Measurements from ENCODE around the gene STK35. TPM values are rescaled to one million over a fixed set of nuclear protein-coding genes. Genes with fewer than 3 reads are reported as not detected.

STK35 gene
- total and polyA plus RNA-seq, 4 experiments from 2014 or later = 5.9 to 19.3 (median 12.5) TPM

DNA sequence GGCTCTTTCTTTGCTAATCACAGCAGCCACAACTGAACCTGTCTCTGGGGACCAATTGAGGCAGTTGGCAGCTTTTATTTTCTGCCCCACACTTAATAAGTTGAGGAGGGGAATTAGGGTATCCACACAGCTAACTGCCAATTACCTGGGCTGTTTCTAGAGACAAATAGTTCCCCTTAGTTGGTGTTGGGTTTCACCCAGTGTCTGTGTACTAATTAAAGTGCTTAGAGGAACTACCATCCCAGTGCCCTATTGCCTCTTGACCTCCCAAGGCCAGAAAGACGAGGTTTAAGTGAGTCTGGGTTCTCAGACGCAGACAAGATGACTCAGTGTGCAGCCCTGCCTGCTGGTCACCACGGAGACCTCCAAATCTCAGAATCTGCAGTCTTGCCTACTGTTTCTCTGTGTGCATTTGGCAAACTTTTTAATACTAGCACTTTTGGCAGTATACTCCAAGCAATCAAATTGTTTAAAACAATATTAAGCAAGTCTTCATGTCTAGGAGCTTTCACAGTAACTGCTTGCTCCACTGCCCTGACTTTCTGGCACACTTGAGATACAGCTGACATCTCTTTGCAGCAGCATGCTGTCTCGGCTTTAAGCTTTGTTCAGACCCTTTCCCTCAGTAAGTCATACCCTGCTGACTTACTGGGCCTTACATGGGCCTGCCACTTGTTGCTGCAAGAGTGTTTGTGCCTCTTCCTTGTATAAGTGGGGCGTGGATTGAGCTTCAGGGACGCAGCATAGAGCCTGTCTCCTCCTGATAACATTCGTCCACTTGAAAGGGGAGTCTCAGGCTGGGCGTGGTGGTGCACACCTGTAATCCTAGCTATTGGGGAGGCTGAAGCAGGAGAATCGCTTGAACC is 31.9 kb downstream of the STK35 start:
- H3K9me3 ChIP-seq (ENCODE audit: control insufficient read depth in 1 of 2, low read length in 2 of 2) = no peaks in the 10 kb centered on the region
- intact Hi-C loops (cut with micrococcal nuclease) = no loop called here
- CTCF ChIA-PET (ENCODE audit: partially characterized antibody) = no interaction called here
- peaks cover 26 to 48% (median 41%) of the 10 kb centered on the region in 4 donors for H3K4me1 Mint-ChIP-seq
- H3K27ac Mint-ChIP-seq = peak overlapping the region in 4 of 7 donors; percentile 1 to 68 (median 48)
- no peaks in the 10 kb centered on the region for H3K36me3 ChIP-seq (ENCODE audit: insufficient read depth, low read length)
- H3K4me3 Mint-ChIP-seq = no peak overlapping the region
- no peaks in the 10 kb centered on the region for H3K27me3 ChIP-seq (ENCODE audit: insufficient read depth, low read length)
- no peak for DNase-seq
- H3K27ac ChIP-seq (ENCODE audit: low read depth, low read length) = no peak overlapping the region
- POLR2A ChIA-PET (ENCODE audit: partially characterized antibody) = no interaction called here
- H3K9me3 Mint-ChIP-seq = peaks cover 0 to 5% (median 0%) of the 10 kb centered on the region in 8 donors
- H3K27me3 Mint-ChIP-seq = no peaks in the 10 kb centered on the region
- peaks cover 9% of the 10 kb centered on the region for H3K4me1 ChIP-seq (ENCODE audit: insufficient read depth, low read length)
- peaks cover 0 to 5% of the 10 kb centered on the region in 2 donors for H3K36me3 Mint-ChIP-seq
- no peak overlapping the region for H3K4me3 ChIP-seq (ENCODE audit: low read length in 2 of 2)

GRCh38 chr20:2135013-2135412 is 33.4 kb downstream of the STK35 start:
- H3K36me3 Mint-ChIP-seq = peaks cover 0 to 9% of the 10 kb centered on the region in 2 donors
- Histone ChIP-seq H3K27me3 (ENCODE audit: insufficient read depth, low read length) (no peaks in the 10 kb centered on the region), H3K36me3 (ENCODE audit: insufficient read depth, low read length) (no peaks in the 10 kb centered on the region), H3K9me3 (ENCODE audit: control insufficient read depth in 1 of 2, low read length in 2 of 2) (no peaks in the 10 kb centered on the region), H3K4me3 (ENCODE audit: low read length in 2 of 2) (no peak overlapping the region), H3K4me1 (ENCODE audit: insufficient read depth, low read length) (peaks cover 5% of the 10 kb centered on the region), H3K27ac (ENCODE audit: low read depth, low read length) (no peak overlapping the region)
- ChIA-PET POLR2A (ENCODE audit: partially characterized antibody) (no interaction called here), CTCF (ENCODE audit: partially characterized antibody) (no interaction called here)
- H3K27me3 Mint-ChIP-seq = no peaks in the 10 kb centered on the region
- no peak for DNase-seq
- H3K4me3 Mint-ChIP-seq = no peak overlapping the region
- H3K27ac Mint-ChIP-seq = peak overlapping the region in 1 of 7 donors; percentile 12
- peaks cover 23 to 38% (median 31%) of the 10 kb centered on the region in 4 donors for H3K4me1 Mint-ChIP-seq
- intact Hi-C loops (cut with micrococcal nuclease) = no loop called here
- H3K9me3 Mint-ChIP-seq = peaks cover 0 to 3% (median 0%) of the 10 kb centered on the region in 8 donors

DNA sequence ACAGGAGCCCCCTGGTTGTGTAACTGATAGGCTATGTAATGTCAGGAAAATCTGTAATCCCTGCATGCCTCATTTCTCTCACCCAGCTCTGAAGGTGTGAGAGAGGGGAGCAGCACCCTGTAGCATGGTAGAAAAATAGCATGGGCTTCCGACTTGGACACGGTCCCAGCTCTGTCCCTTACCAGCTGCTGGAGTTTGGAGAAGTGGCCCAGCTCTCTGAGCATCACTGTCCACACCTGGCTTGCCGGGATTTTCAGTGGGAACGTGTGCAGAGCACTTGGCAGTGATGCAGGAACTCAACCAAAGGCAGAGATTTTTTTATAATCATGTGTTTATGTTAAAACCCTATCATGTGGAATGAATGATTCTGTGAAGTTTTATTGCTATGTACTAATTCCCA is 34.6 kb downstream of the STK35 start:
- ChIA-PET POLR2A (ENCODE audit: partially characterized antibody) (interaction anchor here (0.7 kb wide), 1 partner anchor 34 kb away, joined by 3 read pairs; no protein-coding TSS in a partner anchor), CTCF (ENCODE audit: partially characterized antibody) (interaction anchor here (0.6 to 1.3 kb wide), 2 partner anchors 36 to 298 kb away, joined by 3 read pairs; no protein-coding TSS in a partner anchor)
- Mint-ChIP-seq H3K27ac (no peak overlapping the region), H3K4me3 (no peak overlapping the region), H3K4me1 (peaks cover 19 to 31% (median 24%) of the 10 kb centered on the region in 4 donors), H3K9me3 (peaks cover 0 to 3% (median 0%) of the 10 kb centered on the region in 8 donors), H3K27me3 (no peaks in the 10 kb centered on the region), H3K36me3 (peaks cover 0 to 9% of the 10 kb centered on the region in 2 donors)
- Histone ChIP-seq H3K4me1 (ENCODE audit: insufficient read depth, low read length) (no peaks in the 10 kb centered on the region), H3K27me3 (ENCODE audit: insufficient read depth, low read length) (no peaks in the 10 kb centered on the region), H3K9me3 (ENCODE audit: control insufficient read depth in 1 of 2, low read length in 2 of 2) (no peaks in the 10 kb centered on the region), H3K4me3 (ENCODE audit: low read length in 2 of 2) (no peak overlapping the region), H3K27ac (ENCODE audit: low read depth, low read length) (no peak overlapping the region), H3K36me3 (ENCODE audit: insufficient read depth, low read length) (no peaks in the 10 kb centered on the region)
- intact Hi-C loops (cut with micrococcal nuclease) = no loop called here
- DNase-seq = no peak

GRCh38 chr20:2137552-2138201 is 36.0 kb downstream of the STK35 start:
- intact Hi-C loops (cut with micrococcal nuclease) = no loop called here
- Histone ChIP-seq H3K27ac (ENCODE audit: low read depth, low read length) (no peak overlapping the region), H3K9me3 (ENCODE audit: control insufficient read depth in 1 of 2, low read length in 2 of 2) (no peaks in the 10 kb centered on the region), H3K4me3 (ENCODE audit: low read length in 2 of 2) (no peak overlapping the region), H3K4me1 (ENCODE audit: insufficient read depth, low read length) (no peaks in the 10 kb centered on the region), H3K27me3 (ENCODE audit: insufficient read depth, low read length) (no peaks in the 10 kb centered on the region), H3K36me3 (ENCODE audit: insufficient read depth, low read length) (no peaks in the 10 kb centered on the region)
- H3K36me3 Mint-ChIP-seq = peaks cover 0 to 9% of the 10 kb centered on the region in 2 donors
- peaks cover 0 to 3% (median 0%) of the 10 kb centered on the region in 8 donors for H3K9me3 Mint-ChIP-seq
- H3K27me3 Mint-ChIP-seq = no peaks in the 10 kb centered on the region
- CTCF ChIA-PET (ENCODE audit: partially characterized antibody) = interaction anchor here (0.5 to 1.3 kb wide), 2 partner anchors 35 to 183 kb away, joined by 3 read pairs; no protein-coding TSS in a partner anchor
- H3K4me3 Mint-ChIP-seq = no peak overlapping the region
- peaks cover 13 to 24% (median 18%) of the 10 kb centered on the region in 4 donors for H3K4me1 Mint-ChIP-seq
- POLR2A ChIA-PET (ENCODE audit: partially characterized antibody) = no interaction called here
- H3K27ac Mint-ChIP-seq = peak overlapping the region in 1 of 7 donors; percentile 58
- no peak for DNase-seq

GRCh38 chr20:2138396-2138795 is 36.8 kb downstream of the STK35 start:
- CTCF ChIA-PET (ENCODE audit: partially characterized antibody) = no interaction called here
- peaks cover 0 to 3% (median 0%) of the 10 kb centered on the region in 8 donors for H3K9me3 Mint-ChIP-seq
- intact Hi-C loops (cut with micrococcal nuclease) = no loop called here

GRCh38 chr20:2139250-2139649 is 37.6 kb downstream of the STK35 start:
- no peak overlapping the region for H3K27ac ChIP-seq (ENCODE audit: low read depth, low read length)

More at GRCh38 chr20:2138396-2138795, 36.8 kb downstream of the STK35 start:
- Mint-ChIP-seq H3K27ac (no peak overlapping the region), H3K36me3 (peaks cover 0 to 14% of the 10 kb centered on the region in 2 donors), H3K27me3 (no peaks in the 10 kb centered on the region), H3K4me1 (peaks cover 10 to 18% (median 14%) of the 10 kb centered on the region in 4 donors), H3K4me3 (no peak overlapping the region)
- Histone ChIP-seq H3K27me3 (ENCODE audit: insufficient read depth, low read length) (no peaks in the 10 kb centered on the region), H3K36me3 (ENCODE audit: insufficient read depth, low read length) (no peaks in the 10 kb centered on the region), H3K4me1 (ENCODE audit: insufficient read depth, low read length) (no peaks in the 10 kb centered on the region), H3K9me3 (ENCODE audit: control insufficient read depth in 1 of 2, low read length in 2 of 2) (no peaks in the 10 kb centered on the region), H3K27ac (ENCODE audit: low read depth, low read length) (no peak overlapping the region), H3K4me3 (ENCODE audit: low read length in 2 of 2) (no peak overlapping the region)
- no peak for DNase-seq
- POLR2A ChIA-PET (ENCODE audit: partially characterized antibody) = no interaction called here

GRCh38 chr20:2139736-2140135 is 38.1 kb downstream of the STK35 start:
- POLR2A ChIA-PET (ENCODE audit: partially characterized antibody) = interaction anchor here (1.2 kb wide), 1 partner anchor 37 kb away, joined by 5 read pairs; no protein-coding TSS in a partner anchor
- CTCF ChIA-PET (ENCODE audit: partially characterized antibody) = no interaction called here
- no peak overlapping the region for H3K27ac Mint-ChIP-seq

More at GRCh38 chr20:2139250-2139649, 37.6 kb downstream of the STK35 start:
- intact Hi-C loops (cut with micrococcal nuclease) = no loop called here
- Histone ChIP-seq H3K4me1 (ENCODE audit: insufficient read depth, low read length) (no peaks in the 10 kb centered on the region), H3K36me3 (ENCODE audit: insufficient read depth, low read length) (peaks cover 3% of the 10 kb centered on the region), H3K27me3 (ENCODE audit: insufficient read depth, low read length) (no peaks in the 10 kb centered on the region), H3K9me3 (ENCODE audit: control insufficient read depth in 1 of 2, low read length in 2 of 2) (no peaks in the 10 kb centered on the region), H3K4me3 (ENCODE audit: low read length in 2 of 2) (no peak overlapping the region)
- no peak for DNase-seq
- peak overlapping the region in 1 of 7 donors; percentile 4 for H3K27ac Mint-ChIP-seq
- H3K36me3 Mint-ChIP-seq = peaks cover 6 to 21% of the 10 kb centered on the region in 2 donors
- H3K4me3 Mint-ChIP-seq = no peak overlapping the region
- H3K9me3 Mint-ChIP-seq = peaks cover 0 to 3% (median 0%) of the 10 kb centered on the region in 8 donors
- ChIA-PET POLR2A (ENCODE audit: partially characterized antibody) (interaction anchor here (1.2 kb wide), 1 partner anchor 36 kb away, joined by 5 read pairs; no protein-coding TSS in a partner anchor), CTCF (ENCODE audit: partially characterized antibody) (no interaction called here)
- no peaks in the 10 kb centered on the region for H3K27me3 Mint-ChIP-seq
- peaks cover 7 to 18% (median 11%) of the 10 kb centered on the region in 4 donors for H3K4me1 Mint-ChIP-seq

More at GRCh38 chr20:2139736-2140135, 38.1 kb downstream of the STK35 start:
- H3K9me3 Mint-ChIP-seq = peaks cover 0 to 3% (median 0%) of the 10 kb centered on the region in 8 donors
- intact Hi-C loops (cut with micrococcal nuclease) = no loop called here
- peaks cover 9 to 24% of the 10 kb centered on the region in 2 donors for H3K36me3 Mint-ChIP-seq
- Histone ChIP-seq H3K4me1 (ENCODE audit: insufficient read depth, low read length) (no peaks in the 10 kb centered on the region), H3K27me3 (ENCODE audit: insufficient read depth, low read length) (no peaks in the 10 kb centered on the region), H3K36me3 (ENCODE audit: insufficient read depth, low read length) (peaks cover 6% of the 10 kb centered on the region), H3K27ac (ENCODE audit: low read depth, low read length) (no peak overlapping the region), H3K9me3 (ENCODE audit: control insufficient read depth in 1 of 2, low read length in 2 of 2) (no peaks in the 10 kb centered on the region), H3K4me3 (ENCODE audit: low read length in 2 of 2) (no peak overlapping the region)
- H3K27me3 Mint-ChIP-seq = no peaks in the 10 kb centered on the region
- DNase-seq = no peak
- no peak overlapping the region for H3K4me3 Mint-ChIP-seq
- peaks cover 7 to 18% (median 11%) of the 10 kb centered on the region in 4 donors for H3K4me1 Mint-ChIP-seq

All from CD4-positive, alpha-beta memory T cell (primary cell).